CD4-positive, CD25-positive, alpha-beta regulatory T cell (primary cell): ENCODE data around the gene TEX11. TPM values are rescaled to one million over a fixed set of nuclear protein-coding genes. Genes with fewer than 3 reads are reported as not detected.
"Not testable (repeated sequence)": the region's sequence is repeated elsewhere in the genome, so short reads cannot be mapped to it uniquely, and the experiment has no call there.

ENCODE experiments used
- ATAC-seq, 2 donors: fragments of 150-1000 bp; cut with Tn5 transposase; one replicate each; pipeline ENCODE4 v1.10.0; 2021; ENCODE audit warnings: low read depth in 2 of 2, moderate number of reproducible peaks in 2 of 2, moderate library complexity in 1 of 2
- DNase-seq, 3 donors: peaks; one replicate each; pipeline versions ENCODE4 v3.0.0 to v3.0.0-alpha.2; 2012 to 2022; ENCODE audit warnings: mixed read lengths in 1 of 3
- H3K27ac ChIP-seq: one replicate; pipeline ENCODE4 v1.7.0; 2013; ENCODE audit warnings: mild to moderate bottlenecking, low read length; ENCODE audit not compliant: insufficient read depth, poor library complexity, severe bottlenecking
- H3K27me3 ChIP-seq: one replicate; pipeline ENCODE4 v1.7.0; 2013; ENCODE audit warnings: low read length; ENCODE audit not compliant: control insufficient read depth, insufficient read depth
- H3K36me3 ChIP-seq: one replicate; pipeline ENCODE4 v1.7.0; 2013; ENCODE audit warnings: mild to moderate bottlenecking, low read length, moderate library complexity; ENCODE audit not compliant: control insufficient read depth, insufficient read depth
- H3K4me1 ChIP-seq: 2 replicates; pipeline ENCODE4 v1.7.0; 2013; ENCODE audit warnings: mild to moderate bottlenecking, low read length; ENCODE audit not compliant: insufficient read depth, control insufficient read depth, poor library complexity, severe bottlenecking
- H3K4me3 ChIP-seq: one replicate; pipeline ENCODE4 v1.7.0; 2013; ENCODE audit warnings: low read depth, mild to moderate bottlenecking, low read length, moderate library complexity
- H3K9me3 ChIP-seq, 2 experiments: 1 replicate in 1 of 2; 2 replicates in 1 of 2; pipeline ENCODE4 v1.7.0; 2013; ENCODE audit warnings: low read length in 2 of 2, mild to moderate bottlenecking in 1 of 2, moderate library complexity in 1 of 2; ENCODE audit not compliant: control insufficient read depth in 2 of 2
- H3K27ac Mint-ChIP-seq, 3 donors: one replicate each; pipeline ENCODE4 v1.8.0; 2020 to 2022; ENCODE audit warnings: mild to moderate bottlenecking in 3 of 3, mixed read lengths in 3 of 3, moderate library complexity in 2 of 3
- H3K27me3 Mint-ChIP-seq: one replicate; pipeline ENCODE4 v1.8.0; 2022; ENCODE audit warnings: mild to moderate bottlenecking, mixed read lengths
- H3K36me3 Mint-ChIP-seq: one replicate; pipeline ENCODE4 v1.8.0; 2020; ENCODE audit warnings: mixed read lengths
- H3K4me1 Mint-ChIP-seq, 4 donors: one replicate each; pipeline ENCODE4 v1.8.0; 2020 to 2022; ENCODE audit warnings: mixed read lengths in 4 of 4, mild to moderate bottlenecking in 1 of 4
- H3K4me3 Mint-ChIP-seq, 4 donors: one replicate each; pipeline ENCODE4 v1.8.0; 2020 to 2022; ENCODE audit warnings: mild to moderate bottlenecking in 4 of 4, mixed read lengths in 4 of 4, moderate library complexity in 3 of 4
- H3K9me3 Mint-ChIP-seq, 7 donors: one replicate each; pipeline ENCODE4 v1.8.0; 2020 to 2022; ENCODE audit warnings: mixed read lengths in 7 of 7, mild to moderate bottlenecking in 3 of 7, moderate library complexity in 2 of 7
- polyA plus RNA-seq, 4 donors: library from polyadenylated mRNA; unstranded; fragments of 300-500 nt; fragmentation: Illumina TruSeq; gene quantifications; one replicate each; pipeline ENCODE4 v1.2.3, GENCODE V29; 2021
- total RNA-seq: library from RNA; stranded (reverse); gene quantifications from one replicate; pipeline ENCODE4 v1.2.3, GENCODE V29; 2022

TEX11 gene
- total and polyA plus RNA-seq, 5 donors from 2014 or later: not detected

- Histone ChIP-seq H3K36me3 (no peaks in the 10 kb centered on the region), H3K9me3 (no peaks in the 10 kb centered on the region), H3K4me3 (no peak overlapping the region), H3K27ac (no peak overlapping the region), H3K27me3 (no peaks in the 10 kb centered on the region), H3K4me1 (no peaks in the 10 kb centered on the region)
- H3K27me3 Mint-ChIP-seq: peaks cover 4% of the 10 kb centered on the region
- DNase-seq (no peak), ATAC-seq (no peak)
- no peaks in the 10 kb centered on the region for H3K4me1 Mint-ChIP-seq
- no peaks in the 10 kb centered on the region for H3K36me3 Mint-ChIP-seq
- H3K27ac Mint-ChIP-seq: peak overlapping the region in 1 of 3 donors; percentile 11
- H3K4me3 Mint-ChIP-seq: peak overlapping the region in 1 of 4 donors; percentile 74
- peaks cover 0 to 2% (median 0%) of the 10 kb centered on the region in 7 donors for H3K9me3 Mint-ChIP-seq
These were observed 233.2 kb downstream of the TEX11 start for GRCh38 chrX:70675284-70675683.

- no peak overlapping the region for H3K4me3 Mint-ChIP-seq
- peaks cover 14% of the 10 kb centered on the region for H3K27me3 Mint-ChIP-seq
- Histone ChIP-seq H3K27me3 (no peaks in the 10 kb centered on the region), H3K9me3 (no peaks in the 10 kb centered on the region), H3K36me3 (no peaks in the 10 kb centered on the region), H3K4me3 (no peak overlapping the region), H3K4me1 (no peaks in the 10 kb centered on the region), H3K27ac (no peak overlapping the region)
- H3K27ac Mint-ChIP-seq: no peak overlapping the region
- H3K4me1 Mint-ChIP-seq: no peaks in the 10 kb centered on the region
- peaks cover 0 to 1% (median 0%) of the 10 kb centered on the region in 7 donors for H3K9me3 Mint-ChIP-seq
- no peak for ATAC-seq
- no peak for DNase-seq
- H3K36me3 Mint-ChIP-seq: no peaks in the 10 kb centered on the region
These were observed 236.2 kb downstream of the TEX11 start for GRCh38 chrX:70672326-70672725.

GRCh38 chrX:70669120-70669519 is 239.4 kb downstream of the TEX11 start:
- no peak overlapping the region for H3K27ac Mint-ChIP-seq

DNA sequence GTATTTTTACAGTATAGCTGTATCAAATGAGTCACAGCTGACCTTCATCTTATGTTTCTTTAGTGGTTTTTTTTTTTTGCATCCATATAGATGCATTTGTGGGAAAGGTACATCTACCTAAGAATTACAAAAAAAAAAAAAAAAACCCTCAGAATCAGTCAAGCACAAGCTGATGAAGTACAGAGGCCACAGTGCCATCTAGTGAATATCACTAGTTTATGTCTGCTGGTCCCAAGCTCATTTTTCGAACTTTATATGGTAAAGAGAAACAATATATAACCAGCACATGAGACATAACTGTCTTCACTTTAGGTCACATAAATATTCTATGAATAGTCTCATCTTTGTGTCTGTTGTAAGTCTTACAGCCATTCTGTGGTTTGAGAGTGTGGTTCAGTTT is 243.8 kb downstream of the TEX11 start:
- Mint-ChIP-seq H3K27me3 (peaks cover 19% of the 10 kb centered on the region), H3K4me1 (no peaks in the 10 kb centered on the region), H3K27ac (no peak overlapping the region), H3K4me3 (no peak overlapping the region), H3K36me3 (no peaks in the 10 kb centered on the region), H3K9me3 (no peaks in the 10 kb centered on the region)
- Histone ChIP-seq H3K4me3 (no peak overlapping the region), H3K27me3 (no peaks in the 10 kb centered on the region), H3K9me3 (no peaks in the 10 kb centered on the region), H3K36me3 (no peaks in the 10 kb centered on the region), H3K27ac (no peak overlapping the region), H3K4me1 (no peaks in the 10 kb centered on the region)
- DNase-seq (peak in 2 of 3 donors; percentile 24 to 45), ATAC-seq (no peak)

More at GRCh38 chrX:70669120-70669519, 239.4 kb downstream of the TEX11 start:
- no peaks in the 10 kb centered on the region for H3K27me3 ChIP-seq
- H3K4me1 ChIP-seq: no peaks in the 10 kb centered on the region
- no peaks in the 10 kb centered on the region for H3K4me1 Mint-ChIP-seq
- peaks cover 14% of the 10 kb centered on the region for H3K27me3 Mint-ChIP-seq
- H3K27ac ChIP-seq: no peak overlapping the region
- no peaks in the 10 kb centered on the region for H3K9me3 Mint-ChIP-seq
- H3K4me3 Mint-ChIP-seq: no peak overlapping the region
- H3K4me3 ChIP-seq: no peak overlapping the region
- DNase-seq: no peak
- no peaks in the 10 kb centered on the region for H3K9me3 ChIP-seq
- no peaks in the 10 kb centered on the region for H3K36me3 ChIP-seq
- H3K36me3 Mint-ChIP-seq: no peaks in the 10 kb centered on the region
- ATAC-seq: no peak

DNA sequence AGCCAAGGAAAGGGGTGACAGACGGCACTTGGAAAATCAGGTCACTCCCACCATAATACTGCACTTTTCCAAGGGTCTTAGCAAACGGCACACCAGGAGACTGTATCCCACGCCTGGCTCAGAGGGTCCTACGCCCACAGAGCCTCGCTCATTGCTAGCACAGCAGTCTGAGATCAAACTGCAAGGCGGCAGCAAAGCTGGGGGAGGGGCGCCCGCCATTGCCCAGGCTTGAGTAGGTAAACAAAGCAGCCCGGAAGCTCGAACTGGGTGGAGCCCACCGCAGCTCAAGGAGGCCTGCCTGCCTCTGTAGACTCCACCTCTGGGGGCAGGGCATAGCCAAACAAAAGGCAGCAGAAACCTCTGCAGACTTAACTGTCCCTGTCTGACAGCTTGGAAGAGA is 247.4 kb downstream of the TEX11 start:
- DNase-seq, ATAC-seq, H3K36me3 ChIP-seq, H3K9me3 ChIP-seq, H3K27me3 Mint-ChIP-seq, H3K27ac Mint-ChIP-seq, H3K4me1 ChIP-seq, H3K4me3 ChIP-seq, H3K36me3 Mint-ChIP-seq, H3K27me3 ChIP-seq, H3K4me3 Mint-ChIP-seq, H3K4me1 Mint-ChIP-seq, H3K27ac ChIP-seq, H3K9me3 Mint-ChIP-seq: not testable (repeated sequence)

GRCh38 chrX:70657546-70657945 is 251.0 kb downstream of the TEX11 start:
- H3K27me3 Mint-ChIP-seq, H3K36me3 ChIP-seq, DNase-seq, H3K9me3 ChIP-seq, H3K9me3 Mint-ChIP-seq, H3K27ac Mint-ChIP-seq, H3K4me3 ChIP-seq, H3K4me1 ChIP-seq, H3K27ac ChIP-seq, H3K4me3 Mint-ChIP-seq, H3K36me3 Mint-ChIP-seq, H3K27me3 ChIP-seq, ATAC-seq, H3K4me1 Mint-ChIP-seq: not testable (repeated sequence)

DNA sequence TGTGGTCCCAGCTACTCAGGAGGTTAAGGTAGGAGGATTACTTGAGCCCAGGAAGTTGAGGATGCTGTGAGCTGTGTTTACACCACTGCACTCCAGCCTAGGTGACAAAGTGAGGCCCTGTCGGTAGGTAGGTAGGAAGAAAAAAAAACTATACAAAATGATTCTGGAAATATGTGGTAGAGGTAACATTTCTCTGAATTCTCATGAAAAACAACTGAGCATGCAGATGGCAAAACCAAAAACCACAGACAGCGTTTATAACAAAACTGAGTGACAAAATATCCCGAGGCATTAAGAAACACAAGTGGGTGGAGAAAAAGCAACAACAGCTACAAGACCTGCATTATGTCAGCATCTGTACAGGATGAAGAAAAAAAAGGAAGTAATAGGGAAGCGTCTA is 252.2 kb downstream of the TEX11 start:
- no peak for ATAC-seq
- peaks cover 2% of the 10 kb centered on the region for H3K27me3 ChIP-seq
- no peaks in the 10 kb centered on the region for H3K36me3 Mint-ChIP-seq
- H3K4me3 ChIP-seq: no peak overlapping the region
- no peaks in the 10 kb centered on the region for H3K4me1 Mint-ChIP-seq
- peak in 1 of 3 donors; percentile 15 for DNase-seq
- no peaks in the 10 kb centered on the region for H3K4me1 ChIP-seq
- H3K27me3 Mint-ChIP-seq: peaks cover 8% of the 10 kb centered on the region
- H3K36me3 ChIP-seq: no peaks in the 10 kb centered on the region
- no peak overlapping the region for H3K27ac ChIP-seq
- peak overlapping the region in 2 of 3 donors; percentile 71 to 76 for H3K27ac Mint-ChIP-seq
- no peaks in the 10 kb centered on the region for H3K9me3 ChIP-seq
- no peak overlapping the region for H3K4me3 Mint-ChIP-seq
- no peaks in the 10 kb centered on the region for H3K9me3 Mint-ChIP-seq

DNA sequence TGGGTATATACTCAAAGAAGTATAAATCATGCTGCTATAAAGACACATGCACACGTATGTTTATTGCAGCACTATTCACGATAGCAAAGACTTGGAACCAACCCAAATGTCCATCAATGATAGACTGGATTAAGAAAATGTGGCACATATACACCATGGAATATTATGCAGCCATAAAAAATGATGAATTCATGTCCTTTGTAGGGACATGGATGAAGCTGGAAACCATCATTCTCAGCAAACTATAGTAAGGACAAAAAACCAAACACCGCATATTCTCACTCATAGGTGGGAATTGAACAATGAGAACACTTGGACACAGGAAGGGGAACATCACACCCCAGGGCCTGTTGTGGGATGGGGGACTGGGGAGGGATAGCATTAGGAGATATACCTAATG is 260.6 kb downstream of the TEX11 start:
- not testable (repeated sequence) for ATAC-seq, H3K27ac Mint-ChIP-seq

More for the DNA sequence above, 260.6 kb downstream of the TEX11 start:
- H3K36me3 ChIP-seq, H3K4me1 Mint-ChIP-seq, H3K4me3 ChIP-seq, DNase-seq, H3K9me3 ChIP-seq, H3K4me3 Mint-ChIP-seq, H3K4me1 ChIP-seq, H3K36me3 Mint-ChIP-seq, H3K27ac ChIP-seq, H3K27me3 ChIP-seq: not testable (repeated sequence)
- Mint-ChIP-seq H3K27me3 (peaks cover 13% of the 10 kb centered on the region), H3K9me3 (peaks cover 0 to 13% (median 2%) of the 10 kb centered on the region in 7 donors)
